Omental fat pad (tissue), 4 donors: ENCODE results near the gene DHRS1. TPM values are rescaled to one million over a fixed set of nuclear protein-coding genes. Genes with fewer than 3 reads are reported as not detected.

ENCODE experiments used
- ATAC-seq: fragments of 150-250 bp; one replicate; pipeline ENCODE4 v1.9.1; 2016; ENCODE audit warnings: mild to moderate bottlenecking, moderate library complexity; ENCODE audit not compliant: low FRiP score
- DNase-seq: peaks from one replicate; pipeline ENCODE4 v3.0.0-alpha.2; 2019; ENCODE audit warnings: low spot score
- total RNA-seq, 4 donors: library from RNA; depleted of rRNA; stranded (reverse); fragments of >200 nt; gene quantifications; one replicate each; pipeline ENCODE4 v1.1.0, GENCODE V29; 2016
- TF ChIP-seq, protein P1 (sequence below), 3 donors: fragments of 450-650 bp; IDR thresholded peaks; one replicate each; pipeline ENCODE4 v1.5.1; 2016 to 2017; ENCODE audit warnings: antibody characterized with exemption in 3 of 3, mild to moderate bottlenecking in 3 of 3, moderate library complexity in 2 of 3

DHRS1 gene
- total RNA-seq, 4 donors from 2014 or later, result 14.3 to 42.5 (median 23.7) TPM

DNA sequence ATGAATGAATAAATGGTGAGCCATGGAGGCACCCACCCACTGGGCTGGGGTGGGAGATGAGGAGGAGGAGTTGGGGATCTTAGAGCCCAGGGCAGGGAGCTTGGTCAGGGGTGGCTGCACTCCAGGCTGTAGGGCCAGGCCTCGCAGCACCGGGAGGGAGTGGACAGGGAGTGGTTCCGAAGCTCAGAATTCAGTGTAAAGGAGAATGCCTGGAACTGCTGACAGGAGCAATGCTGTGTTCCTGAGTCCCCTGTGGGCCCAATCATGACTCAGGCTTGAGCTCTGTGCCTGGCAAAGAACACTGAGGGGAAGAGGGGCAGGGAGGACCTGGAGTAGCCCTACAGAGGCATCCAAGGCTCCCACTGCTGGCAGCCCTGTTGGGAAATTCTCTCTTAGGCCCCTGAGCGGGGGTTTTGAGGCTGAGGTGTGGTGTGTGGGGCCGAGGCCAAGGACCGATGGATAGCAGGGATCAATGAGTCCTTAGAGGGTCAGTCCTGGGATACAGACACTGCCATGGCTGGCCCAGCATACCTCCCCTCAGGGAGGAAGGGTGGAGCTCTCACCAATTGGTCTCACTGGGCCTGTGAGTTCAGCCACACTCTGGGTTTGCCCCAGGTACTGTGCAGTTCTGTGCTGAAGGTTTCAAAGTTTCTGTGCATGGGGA lies 18.7 kb downstream of the DHRS1 start:
- DNase-seq (no peak), ATAC-seq (peak; percentile 79)
- TF ChIP-seq, protein P1, sequence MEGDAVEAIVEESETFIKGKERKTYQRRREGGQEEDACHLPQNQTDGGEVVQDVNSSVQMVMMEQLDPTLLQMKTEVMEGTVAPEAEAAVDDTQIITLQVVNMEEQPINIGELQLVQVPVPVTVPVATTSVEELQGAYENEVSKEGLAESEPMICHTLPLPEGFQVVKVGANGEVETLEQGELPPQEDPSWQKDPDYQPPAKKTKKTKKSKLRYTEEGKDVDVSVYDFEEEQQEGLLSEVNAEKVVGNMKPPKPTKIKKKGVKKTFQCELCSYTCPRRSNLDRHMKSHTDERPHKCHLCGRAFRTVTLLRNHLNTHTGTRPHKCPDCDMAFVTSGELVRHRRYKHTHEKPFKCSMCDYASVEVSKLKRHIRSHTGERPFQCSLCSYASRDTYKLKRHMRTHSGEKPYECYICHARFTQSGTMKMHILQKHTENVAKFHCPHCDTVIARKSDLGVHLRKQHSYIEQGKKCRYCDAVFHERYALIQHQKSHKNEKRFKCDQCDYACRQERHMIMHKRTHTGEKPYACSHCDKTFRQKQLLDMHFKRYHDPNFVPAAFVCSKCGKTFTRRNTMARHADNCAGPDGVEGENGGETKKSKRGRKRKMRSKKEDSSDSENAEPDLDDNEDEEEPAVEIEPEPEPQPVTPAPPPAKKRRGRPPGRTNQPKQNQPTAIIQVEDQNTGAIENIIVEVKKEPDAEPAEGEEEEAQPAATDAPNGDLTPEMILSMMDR (IDR thresholded peaks at IDR 0.05), result no peak

DNA sequence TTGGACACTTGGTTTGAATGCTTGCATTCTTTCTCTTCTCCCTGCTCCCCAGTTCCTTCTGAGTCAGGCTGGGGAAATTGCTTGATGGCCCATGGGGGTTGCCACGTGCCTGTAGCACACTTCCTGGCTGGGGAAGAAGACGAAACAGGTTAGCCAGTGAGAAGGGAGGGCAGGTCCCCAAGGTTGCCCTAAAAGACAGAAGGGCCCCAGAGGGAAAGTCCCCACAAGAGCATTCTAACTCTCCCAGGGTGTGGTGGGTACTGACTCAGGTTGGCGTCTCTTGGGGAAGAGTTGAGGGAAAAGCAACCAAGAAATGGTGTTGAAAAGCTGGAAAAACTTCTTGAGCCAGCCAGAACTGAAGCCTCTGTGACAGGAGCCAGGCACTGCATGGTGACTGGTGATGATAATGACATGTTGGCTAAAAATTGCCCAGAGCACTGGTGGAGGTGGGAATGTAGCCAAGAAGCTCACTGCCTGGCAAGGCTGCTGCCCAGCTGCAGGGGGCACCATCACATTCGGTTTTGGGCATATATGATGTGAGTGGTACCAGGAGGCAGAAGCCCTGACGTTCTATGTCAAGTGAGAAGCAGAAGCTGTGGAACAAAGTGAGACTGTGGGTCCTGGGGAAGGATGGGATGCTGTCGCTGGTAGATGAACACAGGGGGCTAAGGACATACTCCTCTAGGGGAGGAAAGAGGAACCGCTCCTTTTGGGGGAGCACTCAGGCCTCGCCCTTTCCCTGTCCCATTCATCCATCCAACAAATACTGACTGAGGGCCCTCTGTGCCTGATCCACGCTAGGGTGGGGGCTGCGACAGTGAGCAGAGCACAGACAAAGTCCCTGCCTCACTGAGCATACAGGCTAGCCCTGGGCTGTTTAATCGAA lies 20.0 kb downstream of the DHRS1 start:
- TF ChIP-seq, protein P1 (IDR thresholded peaks at IDR 0.05), result no peak
- no peak for ATAC-seq

DNA sequence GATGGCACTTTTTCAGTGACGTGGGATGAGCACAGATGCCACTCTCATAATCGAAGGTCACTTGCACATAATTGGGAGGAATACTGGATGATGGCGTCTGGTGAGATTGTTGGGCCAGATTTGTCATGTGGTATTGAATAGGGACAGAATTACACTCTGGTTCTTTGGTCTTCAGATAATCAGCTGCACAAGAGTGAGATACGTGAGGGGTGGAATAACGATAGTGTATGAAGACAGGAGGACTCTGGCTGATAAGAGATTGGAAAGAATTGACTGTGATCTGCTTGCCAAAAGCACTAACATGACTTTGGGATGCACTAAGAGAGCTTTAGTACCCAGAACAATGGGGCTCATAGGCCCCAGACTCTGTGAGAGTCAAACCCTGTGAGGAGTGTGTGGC lies 21.2 kb downstream of the DHRS1 start:
- DNase-seq (no peak), ATAC-seq (no peak)
- TF ChIP-seq, protein P1 (IDR thresholded peaks at IDR 0.05), result no peak

More for the DNA sequence above, 20.0 kb downstream of the DHRS1 start:
- no peak for DNase-seq

DNA sequence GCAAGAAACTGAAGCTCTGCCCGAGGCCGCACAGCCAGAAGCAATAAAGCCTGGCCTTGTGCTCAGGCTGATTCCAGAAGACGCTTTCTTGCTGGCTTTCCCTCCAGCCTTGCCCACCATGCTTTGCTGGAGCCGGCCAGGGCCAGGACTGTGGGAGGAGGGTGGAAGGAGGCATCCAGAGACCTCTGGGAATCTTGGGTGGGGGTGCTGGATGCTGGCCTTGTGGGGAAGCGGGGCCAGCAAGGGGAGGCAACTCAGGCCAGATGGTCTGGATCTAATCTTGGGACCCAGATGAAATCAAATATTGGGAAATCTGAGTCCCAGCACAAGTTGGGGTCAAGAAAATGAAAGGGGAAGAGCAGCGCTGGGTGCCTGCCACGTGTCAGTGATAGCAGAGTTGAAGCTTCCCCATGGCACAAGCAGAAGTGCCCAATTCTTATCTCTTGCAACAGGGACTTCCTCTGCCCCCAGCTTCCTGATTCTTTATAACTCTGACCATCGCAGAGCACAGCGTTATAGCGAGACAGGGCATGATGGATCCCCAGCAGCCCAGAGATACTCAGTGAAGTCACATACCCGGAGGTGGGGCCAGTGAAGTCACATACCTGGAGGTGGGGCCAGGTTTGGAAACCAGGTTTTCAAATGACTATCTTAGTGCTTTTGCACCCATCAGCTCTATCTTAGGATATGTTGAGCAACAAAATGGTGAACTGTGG lies 21.8 kb downstream of the DHRS1 start:
- ATAC-seq (no peak), DNase-seq (no peak)
- TF ChIP-seq, protein P1 (IDR thresholded peaks at IDR 0.05), result no peak

DNA sequence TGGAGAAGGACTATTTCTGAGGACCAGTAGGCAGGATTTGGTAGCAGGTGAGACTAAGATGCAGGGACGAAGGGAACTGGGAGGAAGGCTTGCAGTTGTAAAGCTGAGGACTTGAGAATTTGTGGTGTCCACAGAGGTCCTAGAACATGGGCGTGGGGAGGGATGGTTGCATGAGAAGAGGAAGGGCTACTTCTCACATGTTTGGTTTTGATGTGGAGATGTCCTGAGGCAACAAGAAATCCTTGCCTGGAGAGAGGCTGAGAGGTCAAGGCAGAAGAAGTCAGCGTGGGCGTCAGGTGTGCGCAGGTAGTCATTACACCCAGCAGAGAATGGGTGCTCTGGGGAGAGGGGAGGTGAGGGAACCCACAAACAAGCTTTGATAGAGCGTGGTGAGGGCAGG lies 22.5 kb downstream of the DHRS1 start:
- TF ChIP-seq, protein P1 (IDR thresholded peaks at IDR 0.05), result no peak
- no peak for DNase-seq
- ATAC-seq, result no peak

DNA sequence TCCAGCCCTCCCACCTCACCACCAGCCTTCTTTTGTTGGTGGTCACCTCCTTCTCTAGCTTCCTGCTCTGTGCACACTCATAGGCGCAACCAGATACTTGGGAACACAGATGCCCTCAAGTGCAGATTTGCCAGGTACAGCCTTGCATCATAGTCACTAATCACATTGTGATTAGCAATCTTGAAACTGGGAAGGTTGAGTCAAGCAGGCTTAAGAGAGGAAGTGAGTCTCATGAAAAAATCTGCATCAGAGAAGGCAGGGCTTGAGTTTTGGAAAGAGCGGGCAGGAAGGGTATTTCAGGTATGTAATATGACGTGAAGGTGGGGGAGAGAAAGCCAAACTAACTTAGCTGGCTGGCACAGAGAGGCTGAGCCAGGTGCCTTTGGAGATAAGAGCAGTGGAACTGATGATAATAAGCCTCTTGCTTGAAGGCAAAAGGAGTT lies 25.5 kb downstream of the DHRS1 start:
- ATAC-seq (peak; percentile 67), DNase-seq (no peak)
- TF ChIP-seq, protein P1 (IDR thresholded peaks at IDR 0.05), result no peak
